Kidney (tissue), 14 donors: ENCODE results near the gene THSD4. TPM values are rescaled to one million over a fixed set of nuclear protein-coding genes. Genes with fewer than 3 reads are reported as not detected.

ENCODE experiments used
- DNase-seq, 5 donors: peaks; one replicate each; pipeline ENCODE4 v3.0.0-alpha.2; 2013 to 2020
- FAIRE-seq: peaks from 2 replicates; lab custom pipeline; 2012; peaks lifted over from hg19 to GRCh38; lab: Jason Lieb, UNC
- H3K27ac ChIP-seq, 2 donors: one replicate each; pipeline ENCODE4 v1.7.0; 2013; ENCODE audit warnings: low read depth in 2 of 2, low read length in 2 of 2, inconsistent platforms in 1 of 2
- H3K27me3 ChIP-seq: one replicate; pipeline ENCODE4 v1.7.1; 2013; ENCODE audit warnings: low read length, inconsistent platforms; ENCODE audit not compliant: control insufficient read depth, insufficient read depth
- H3K36me3 ChIP-seq, 3 donors: one replicate each; pipeline versions ENCODE4 v1.7.0 to v1.7.1; 2013; ENCODE audit warnings: low read length in 3 of 3, control low read depth in 1 of 3, inconsistent platforms in 1 of 3; ENCODE audit not compliant: insufficient read depth in 3 of 3, control insufficient read depth in 2 of 3
- H3K4me1 ChIP-seq, 3 donors: one replicate each; pipeline versions ENCODE4 v1.7.0 to v1.7.1; 2013; ENCODE audit warnings: low read length in 3 of 3, inconsistent platforms in 1 of 3, low read depth in 1 of 3; ENCODE audit not compliant: control insufficient read depth in 2 of 3, insufficient read depth in 2 of 3
- H3K4me3 ChIP-seq, 3 donors: one replicate each; pipeline versions ENCODE4 v1.7.0 to v1.8.1; 2013; ENCODE audit warnings: low read length in 3 of 3, control low read depth in 1 of 3, inconsistent platforms in 1 of 3
- H3K9ac ChIP-seq, 3 donors: one replicate each; pipeline versions ENCODE4 v1.7.0 to v1.7.1; 2013; ENCODE audit warnings: low read length in 3 of 3, control low read depth in 1 of 3, inconsistent platforms in 1 of 3
- H3K9me3 ChIP-seq, 3 donors: one replicate each; pipeline versions ENCODE4 v1.7.0 to v1.7.1; 2013; ENCODE audit warnings: low read length in 3 of 3, control low read depth in 1 of 3, inconsistent platforms in 1 of 3; ENCODE audit not compliant: control insufficient read depth in 2 of 3, insufficient read depth in 1 of 3
- CTCF ChIP-seq: IDR thresholded peaks from 3 replicates; pipeline ENCODE4 v1.5.1; 2012; ENCODE audit warnings: mild to moderate bottlenecking, moderate library complexity, borderline replicate concordance; ENCODE audit not compliant: insufficient read depth; ENCODE audit errors: extremely low read depth
- intact Hi-C: fragments of 100-400 bp; cut with DNase I; formaldehyde crosslinking; loops from one replicate; pipeline ENCODE4 v1.11.1; 2022
- polyA plus RNA-seq: library from polyadenylated mRNA; stranded (reverse); fragments of 350-450 nt; fragmentation: Illumina TruSeq; extraction: RNeasy Lipid Tissue Mini Kit (QIAGEN cat#74804); gene quantifications from one replicate; pipeline ENCODE4 v1.2.3, GENCODE V29; 2014; ENCODE audit warnings: low read depth, low replicate concordance; ENCODE audit not compliant: insufficient read depth
- total RNA-seq: library from RNA; stranded (reverse); fragmentation: NEBNext Ultra II Directional; extraction: Animal tissue kit (Norgen Biotek cat#: 25700); gene quantifications from one replicate; pipeline ENCODE4 v1.2.1, GENCODE V29; 2021
- donor health status: control.
- donor health status: control.
- donor health status: control.
- donor health status: control.
- donor health status: control.
- donor health status: DM: yes; HTN: yes; CAD: no.
- donor health status: Normal renal cell carcinoma (clear cell type).

THSD4 gene
- total and polyA plus RNA-seq, 2 donors from 2014 or later, result 9.4 to 36.3 TPM

GRCh38 chr15:71149646-71150557 lies 34.6 kb downstream of the THSD4 start:
- H3K9me3 ChIP-seq, result no peaks in the 10 kb centered on the region
- no peak for TF ChIP-seq CTCF
- no peak overlapping the region for H3K27ac ChIP-seq
- peak overlapping the region in 1 of 3 donors; percentile 16 for H3K9ac ChIP-seq
- peak in 2 of 5 donors; percentile 58 to 67 for DNase-seq
- no peak overlapping the region for H3K4me3 ChIP-seq
- H3K4me1 ChIP-seq, result peaks cover 0 to 26% (median 10%) of the 10 kb centered on the region in 3 donors
- no peaks in the 10 kb centered on the region for H3K36me3 ChIP-seq
- H3K27me3 ChIP-seq, result no peaks in the 10 kb centered on the region
- FAIRE-seq, result no peak
- intact Hi-C loops, result no loop called here

- peaks cover 0 to 24% (median 10%) of the 10 kb centered on the region in 3 donors for H3K4me1 ChIP-seq
- no peaks in the 10 kb centered on the region for H3K27me3 ChIP-seq
- H3K9ac ChIP-seq, result peak overlapping the region in 1 of 3 donors; percentile 16
- H3K4me3 ChIP-seq, result no peak overlapping the region
- H3K27ac ChIP-seq, result peak overlapping the region; percentile 4 to 5
- peak; percentile 49 for FAIRE-seq
- DNase-seq, result peak in 2 of 5 donors; percentile 34 to 51
- no peaks in the 10 kb centered on the region for H3K9me3 ChIP-seq
- intact Hi-C loops, result no loop called here
- H3K36me3 ChIP-seq, result no peaks in the 10 kb centered on the region
- no peak for TF ChIP-seq CTCF
Observed at GRCh38 chr15:71151081-71151480, 35.8 kb downstream of the THSD4 start.

GRCh38 chr15:71152542-71152941 lies 37.3 kb downstream of the THSD4 start:
- H3K4me1 ChIP-seq, result peaks cover 0 to 22% (median 10%) of the 10 kb centered on the region in 3 donors
- no peak overlapping the region for H3K9ac ChIP-seq
- TF ChIP-seq CTCF, result no peak
- FAIRE-seq, result no peak
- no peaks in the 10 kb centered on the region for H3K9me3 ChIP-seq
- no peak overlapping the region for H3K4me3 ChIP-seq
- intact Hi-C loops, result no loop called here
- no peak for DNase-seq
- no peaks in the 10 kb centered on the region for H3K36me3 ChIP-seq
- H3K27ac ChIP-seq, result no peak overlapping the region
- no peaks in the 10 kb centered on the region for H3K27me3 ChIP-seq
